ENCODE data around the gene ANAPC5.

The ANAPC5 gene

DNA sequence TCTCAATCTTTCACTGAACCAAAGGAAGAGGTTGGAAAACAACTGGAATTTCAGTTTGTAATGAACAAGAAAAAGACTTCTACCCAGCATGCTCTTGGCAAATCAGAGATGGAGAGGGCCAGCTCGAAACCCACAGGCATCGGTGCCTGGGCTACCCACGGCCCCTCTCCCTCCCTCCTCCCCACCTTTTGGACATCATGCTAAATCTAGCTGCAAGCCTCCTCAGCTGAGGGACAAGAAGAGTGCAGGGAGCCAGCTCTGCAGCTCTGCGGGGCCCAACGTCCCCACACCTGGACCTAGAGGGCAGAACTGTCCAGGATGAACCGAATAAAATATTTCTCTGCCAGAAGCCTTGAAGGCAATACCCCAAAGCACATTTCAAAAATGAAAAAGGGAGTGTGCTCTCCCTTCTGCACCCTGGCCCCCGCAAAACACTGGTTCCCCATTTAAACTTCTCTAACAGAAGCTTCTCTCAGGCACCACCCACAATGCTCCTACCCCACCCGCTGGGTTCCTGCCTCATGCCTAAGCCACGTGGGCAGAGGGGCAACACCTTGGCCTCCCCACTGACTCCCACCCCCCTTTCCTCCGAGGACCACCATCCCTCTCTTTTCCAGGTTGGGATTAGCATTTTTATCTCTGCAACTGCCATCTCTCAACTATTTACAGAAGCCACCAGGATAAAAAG lies 63.9 kb downstream of the ANAPC5 start:
- 37% methylated on average over 8 of the region's 10 CpGs for WGBS (ENCODE audit: insufficient coverage)
- Histone ChIP-seq H3K4me1 (ENCODE audit: control extremely low read depth in 1 of 4, control insufficient read depth in 4 of 4, insufficient read depth in 4 of 4, low read length in 3 of 4) (peaks cover 0 to 18% (median 12%) of the 10 kb centered on the region in 4 experiments), H3K36me3 (ENCODE audit: control insufficient read depth in 4 of 4, insufficient read depth in 4 of 4, low read length in 3 of 4) (peaks cover 5 to 28% (median 10%) of the 10 kb centered on the region in 4 experiments), H3K9me3 (ENCODE audit: control extremely low read depth in 1 of 5, control insufficient read depth in 4 of 5, insufficient read depth in 2 of 5, low read depth in 1 of 5, low read length in 4 of 5) (no peaks in the 10 kb centered on the region), H3K27me3 (replicated peaks in 2 of 5; ENCODE audit: control insufficient read depth in 4 of 5, insufficient read depth in 5 of 5, low read length in 4 of 5) (no peaks in the 10 kb centered on the region), H3K27ac (ENCODE audit: insufficient read depth in 1 of 2, low read depth in 1 of 2, low read length in 2 of 2, poor library complexity in 1 of 2, severe bottlenecking in 2 of 2) (no peak overlapping the region), H3K4me3 (ENCODE audit: control insufficient read depth in 1 of 7, extremely low read depth in 1 of 7, insufficient read depth in 4 of 7, low read depth in 2 of 7, low read length in 6 of 7) (peak overlapping the region in 2 of 7 experiments; percentile 13 to 48)
- peak in 2 of 3 donors; percentile 38 to 43 for DNase-seq
- CTCF ChIA-PET: interaction anchor here (1.4 kb wide), 1 partner anchor 47 kb away, joined by 3 read pairs; no protein-coding TSS in a partner anchor
- POLR2A ChIA-PET: no interaction called here

DNA sequence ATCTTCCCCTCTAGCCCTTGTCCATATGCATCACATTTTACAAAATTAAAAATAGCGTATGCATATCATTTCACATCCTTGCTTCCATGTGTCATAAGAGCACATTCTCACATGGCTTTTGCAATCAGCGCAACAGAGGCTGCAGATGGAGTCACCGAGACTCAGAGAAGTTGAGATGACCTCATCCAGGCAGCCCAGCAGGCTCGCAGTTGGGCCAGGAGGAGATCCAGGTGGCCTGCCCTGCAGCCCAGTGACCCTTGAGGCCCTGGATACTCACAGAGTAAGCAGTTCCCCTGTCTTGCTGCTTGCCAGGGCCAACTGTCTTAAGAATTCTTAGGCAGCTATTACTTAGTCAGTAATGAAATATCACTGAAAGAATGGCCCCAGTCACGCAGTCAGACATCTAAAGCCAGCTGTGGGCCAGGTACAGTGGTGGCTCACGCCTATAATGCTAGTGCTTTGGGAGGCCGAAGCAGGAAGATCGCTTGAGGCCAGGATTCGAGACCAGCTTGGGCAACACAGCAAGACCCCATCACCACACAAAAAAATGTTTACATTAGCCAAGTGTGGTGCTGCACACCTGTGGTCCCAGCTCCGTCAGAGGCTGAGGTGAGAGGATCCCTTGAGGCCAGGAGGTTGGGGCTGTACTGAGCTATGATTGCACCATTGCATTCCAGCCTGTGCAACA lies 64.8 kb downstream of the ANAPC5 start:
- Histone ChIP-seq H3K4me1 (ENCODE audit: control extremely low read depth in 1 of 4, control insufficient read depth in 4 of 4, insufficient read depth in 4 of 4, low read length in 3 of 4) (peaks cover 0 to 18% (median 12%) of the 10 kb centered on the region in 4 experiments), H3K36me3 (ENCODE audit: control insufficient read depth in 4 of 4, insufficient read depth in 4 of 4, low read length in 3 of 4) (peaks cover 5 to 31% (median 13%) of the 10 kb centered on the region in 4 experiments), H3K27me3 (replicated peaks in 2 of 5; ENCODE audit: control insufficient read depth in 4 of 5, insufficient read depth in 5 of 5, low read length in 4 of 5) (no peaks in the 10 kb centered on the region), H3K27ac (ENCODE audit: insufficient read depth in 1 of 2, low read depth in 1 of 2, low read length in 2 of 2, poor library complexity in 1 of 2, severe bottlenecking in 2 of 2) (no peak overlapping the region), H3K9me3 (ENCODE audit: control extremely low read depth in 1 of 5, control insufficient read depth in 4 of 5, insufficient read depth in 2 of 5, low read depth in 1 of 5, low read length in 4 of 5) (no peaks in the 10 kb centered on the region), H3K4me3 (ENCODE audit: control insufficient read depth in 1 of 7, extremely low read depth in 1 of 7, insufficient read depth in 4 of 7, low read depth in 2 of 7, low read length in 6 of 7) (no peak overlapping the region)
- no peak for DNase-seq
- 99% methylated on average over 8 of the region's 10 CpGs for WGBS (ENCODE audit: insufficient coverage)
- POLR2A ChIA-PET: no interaction called here
- CTCF ChIA-PET: interaction anchor here (1.2 kb wide), 1 partner anchor 15 kb away, joined by 3 read pairs; no protein-coding TSS in a partner anchor

DNA sequence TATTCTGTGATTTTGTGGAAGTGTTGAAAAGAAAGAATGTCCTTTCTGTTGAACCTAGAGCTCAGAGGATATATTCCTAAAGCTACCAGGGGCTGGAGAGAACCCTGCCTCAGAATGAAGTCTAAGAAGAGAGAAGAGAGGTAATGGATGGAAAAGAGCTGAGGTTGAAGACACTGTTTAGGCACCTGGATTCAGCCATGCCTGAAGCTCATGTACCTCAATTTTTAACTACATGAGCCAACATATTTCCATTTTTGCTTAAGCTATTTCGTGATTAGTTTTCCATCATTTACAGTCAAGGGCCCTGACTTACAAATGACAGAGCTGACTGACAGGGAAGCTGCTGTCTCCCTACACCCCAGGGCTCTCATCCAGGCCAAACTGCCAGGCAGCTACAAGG lies 66.4 kb downstream of the ANAPC5 start:
- H3K27ac ChIP-seq (ENCODE audit: insufficient read depth in 1 of 2, low read depth in 1 of 2, low read length in 2 of 2, poor library complexity in 1 of 2, severe bottlenecking in 2 of 2): no peak overlapping the region
- ChIA-PET POLR2A (interaction anchor here (0.6 kb wide), 1 partner anchor 235 kb away, joined by 4 read pairs; no protein-coding TSS in a partner anchor), CTCF (interaction anchor here (1.0 to 1.1 kb wide), 2 partner anchors 10 to 14 kb away, joined by 3 read pairs; no protein-coding TSS in a partner anchor)
- H3K4me1 ChIP-seq (ENCODE audit: control extremely low read depth in 1 of 4, control insufficient read depth in 4 of 4, insufficient read depth in 4 of 4, low read length in 3 of 4): peaks cover 0 to 18% (median 12%) of the 10 kb centered on the region in 4 experiments
- H3K27me3 ChIP-seq (replicated peaks in 2 of 5; ENCODE audit: control insufficient read depth in 4 of 5, insufficient read depth in 5 of 5, low read length in 4 of 5): no peaks in the 10 kb centered on the region
- WGBS (ENCODE audit: insufficient coverage): 93% methylated on average over 1 of the region's 1 CpG
- peaks cover 5 to 28% (median 14%) of the 10 kb centered on the region in 4 experiments for H3K36me3 ChIP-seq (ENCODE audit: control insufficient read depth in 4 of 4, insufficient read depth in 4 of 4, low read length in 3 of 4)
- no peaks in the 10 kb centered on the region for H3K9me3 ChIP-seq (ENCODE audit: control extremely low read depth in 1 of 5, control insufficient read depth in 4 of 5, insufficient read depth in 2 of 5, low read depth in 1 of 5, low read length in 4 of 5)
- DNase-seq: no peak
- H3K4me3 ChIP-seq (ENCODE audit: control insufficient read depth in 1 of 7, extremely low read depth in 1 of 7, insufficient read depth in 4 of 7, low read depth in 2 of 7, low read length in 6 of 7): no peak overlapping the region

DNA sequence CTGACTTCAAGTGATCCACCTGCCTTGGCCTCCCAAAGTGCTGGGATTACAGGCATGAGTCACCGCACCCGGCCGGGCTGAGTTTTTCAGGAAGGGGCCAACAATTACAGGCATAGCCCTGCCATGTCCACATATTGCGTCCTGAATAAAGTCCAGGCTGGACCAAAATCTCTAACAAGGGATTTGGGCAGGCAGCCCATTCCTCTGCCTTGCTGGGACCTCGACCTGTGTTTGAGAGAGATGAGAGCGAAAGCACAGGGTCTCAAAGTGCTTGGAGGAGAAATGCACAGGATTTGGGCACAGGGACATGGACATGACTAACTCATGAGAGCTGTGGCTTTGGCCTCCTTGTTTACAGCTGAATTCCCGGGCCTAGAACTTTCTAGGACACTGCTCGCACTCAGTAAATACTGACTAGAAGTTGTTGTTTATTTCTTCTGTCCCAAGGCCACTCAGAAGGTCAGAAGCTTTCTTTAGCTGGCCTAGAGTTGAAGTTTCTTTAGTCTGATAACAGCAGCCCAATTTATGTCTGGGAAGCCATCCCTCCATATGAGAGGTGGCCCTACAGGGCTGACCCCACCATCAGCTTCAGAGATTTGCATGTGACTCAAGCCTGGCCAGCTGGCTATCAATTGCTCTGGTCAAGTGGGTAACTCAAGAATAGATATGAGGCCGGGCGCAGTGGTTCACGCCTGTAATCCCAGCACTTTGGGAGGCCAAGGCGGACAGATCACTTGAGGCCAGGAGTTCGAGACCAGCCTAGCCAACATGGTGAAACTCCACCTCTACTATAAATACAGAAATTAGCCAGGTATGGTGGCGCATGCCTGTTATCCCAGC lies 67.4 kb downstream of the ANAPC5 start:
- ChIA-PET POLR2A (interaction anchor here (0.6 kb wide), 1 partner anchor 120 kb away, joined by 3 read pairs; no protein-coding TSS in a partner anchor), CTCF (interaction anchor here (1.1 kb wide), 1 partner anchor 15 kb away, joined by 3 read pairs; no protein-coding TSS in a partner anchor)
- Histone ChIP-seq H3K36me3 (ENCODE audit: control insufficient read depth in 4 of 4, insufficient read depth in 4 of 4, low read length in 3 of 4) (peaks cover 5 to 23% (median 11%) of the 10 kb centered on the region in 4 experiments), H3K9me3 (ENCODE audit: control extremely low read depth in 1 of 5, control insufficient read depth in 4 of 5, insufficient read depth in 2 of 5, low read depth in 1 of 5, low read length in 4 of 5) (no peaks in the 10 kb centered on the region), H3K27ac (ENCODE audit: insufficient read depth in 1 of 2, low read depth in 1 of 2, low read length in 2 of 2, poor library complexity in 1 of 2, severe bottlenecking in 2 of 2) (no peak overlapping the region), H3K27me3 (replicated peaks in 2 of 5; ENCODE audit: control insufficient read depth in 4 of 5, insufficient read depth in 5 of 5, low read length in 4 of 5) (no peaks in the 10 kb centered on the region), H3K4me3 (ENCODE audit: control insufficient read depth in 1 of 7, extremely low read depth in 1 of 7, insufficient read depth in 4 of 7, low read depth in 2 of 7, low read length in 6 of 7) (no peak overlapping the region), H3K4me1 (ENCODE audit: control extremely low read depth in 1 of 4, control insufficient read depth in 4 of 4, insufficient read depth in 4 of 4, low read length in 3 of 4) (peaks cover 0 to 18% (median 12%) of the 10 kb centered on the region in 4 experiments)
- 98% methylated on average over 9 of the region's 14 CpGs for WGBS (ENCODE audit: insufficient coverage)
- DNase-seq: no peak

DNA sequence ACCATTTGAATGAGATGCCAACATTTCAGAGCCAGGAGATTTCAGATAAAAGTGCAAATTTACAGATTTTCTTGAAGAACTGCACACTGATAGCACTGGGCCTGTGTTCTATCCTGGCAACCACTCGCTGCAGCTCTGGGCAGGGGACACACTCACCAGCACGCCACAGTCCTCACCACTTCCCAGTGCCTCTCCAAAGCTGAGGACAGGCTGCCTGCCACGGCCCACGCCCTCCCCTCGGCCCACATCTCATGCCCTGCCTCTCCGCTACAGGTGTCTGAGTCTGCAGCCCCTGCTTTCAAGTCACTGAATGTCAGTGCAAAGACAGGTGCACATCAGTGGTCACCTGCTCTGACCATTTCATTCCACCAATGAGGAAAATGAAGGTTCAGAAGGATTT lies 68.4 kb downstream of the ANAPC5 start:
- POLR2A ChIA-PET: no interaction called here
- CTCF ChIA-PET: no interaction called here
- peaks cover 0 to 16% (median 10%) of the 10 kb centered on the region in 4 experiments for H3K4me1 ChIP-seq (ENCODE audit: control extremely low read depth in 1 of 4, control insufficient read depth in 4 of 4, insufficient read depth in 4 of 4, low read length in 3 of 4)

DNA sequence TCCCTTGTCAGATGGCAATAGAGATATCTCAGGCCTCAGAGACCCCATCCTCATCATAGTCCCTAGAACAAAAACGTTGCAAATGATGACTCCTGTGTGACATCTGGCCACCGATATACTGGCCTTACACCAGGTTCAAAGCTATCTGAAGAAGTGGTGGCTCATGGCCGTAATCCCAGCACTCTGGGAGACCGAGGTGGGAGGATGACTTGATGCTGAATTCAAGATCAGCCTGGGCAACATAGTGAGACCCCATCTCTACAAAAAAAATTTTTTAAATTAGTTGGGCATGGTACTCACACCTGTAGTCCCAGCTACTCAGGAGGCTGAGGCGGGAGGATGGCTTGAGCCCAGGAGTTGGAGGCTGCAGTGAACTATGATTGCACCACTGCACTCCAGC lies 68.8 kb downstream of the ANAPC5 start:
- WGBS (ENCODE audit: insufficient coverage): 94% methylated on average over 5 of the region's 5 CpGs
- H3K27ac ChIP-seq (ENCODE audit: insufficient read depth in 1 of 2, low read depth in 1 of 2, low read length in 2 of 2, poor library complexity in 1 of 2, severe bottlenecking in 2 of 2): no peak overlapping the region
- peaks cover 9 to 34% (median 18%) of the 10 kb centered on the region in 4 experiments for H3K36me3 ChIP-seq (ENCODE audit: control insufficient read depth in 4 of 4, insufficient read depth in 4 of 4, low read length in 3 of 4)
- ChIA-PET CTCF (no interaction called here), POLR2A (no interaction called here)
- H3K9me3 ChIP-seq (ENCODE audit: control extremely low read depth in 1 of 5, control insufficient read depth in 4 of 5, insufficient read depth in 2 of 5, low read depth in 1 of 5, low read length in 4 of 5): no peaks in the 10 kb centered on the region
- no peaks in the 10 kb centered on the region for H3K27me3 ChIP-seq (replicated peaks in 2 of 5; ENCODE audit: control insufficient read depth in 4 of 5, insufficient read depth in 5 of 5, low read length in 4 of 5)
- peaks cover 0 to 12% (median 8%) of the 10 kb centered on the region in 4 experiments for H3K4me1 ChIP-seq (ENCODE audit: control extremely low read depth in 1 of 4, control insufficient read depth in 4 of 4, insufficient read depth in 4 of 4, low read length in 3 of 4)
- no peak overlapping the region for H3K4me3 ChIP-seq (ENCODE audit: control insufficient read depth in 1 of 7, extremely low read depth in 1 of 7, insufficient read depth in 4 of 7, low read depth in 2 of 7, low read length in 6 of 7)
- DNase-seq: no peak

More for the DNA sequence above, 68.4 kb downstream of the ANAPC5 start:
- Histone ChIP-seq H3K9me3 (ENCODE audit: control extremely low read depth in 1 of 5, control insufficient read depth in 4 of 5, insufficient read depth in 2 of 5, low read depth in 1 of 5, low read length in 4 of 5) (no peaks in the 10 kb centered on the region), H3K27me3 (replicated peaks in 2 of 5; ENCODE audit: control insufficient read depth in 4 of 5, insufficient read depth in 5 of 5, low read length in 4 of 5) (no peaks in the 10 kb centered on the region), H3K27ac (ENCODE audit: insufficient read depth in 1 of 2, low read depth in 1 of 2, low read length in 2 of 2, poor library complexity in 1 of 2, severe bottlenecking in 2 of 2) (no peak overlapping the region), H3K36me3 (ENCODE audit: control insufficient read depth in 4 of 4, insufficient read depth in 4 of 4, low read length in 3 of 4) (peaks cover 8 to 32% (median 16%) of the 10 kb centered on the region in 4 experiments), H3K4me3 (ENCODE audit: control insufficient read depth in 1 of 7, extremely low read depth in 1 of 7, insufficient read depth in 4 of 7, low read depth in 2 of 7, low read length in 6 of 7) (no peak overlapping the region)
- DNase-seq: no peak
- 100% methylated on average over 3 of the region's 6 CpGs for WGBS (ENCODE audit: insufficient coverage)
